GM19455 (cell line): ENCODE data around the gene FMC1.

Source experiments
- ATAC-seq: cut with Tn5 transposase; IDR thresholded peaks from one replicate; pipeline ENCODE4 v1.9.1; 2021; ENCODE audit not compliant: unreplicated experiment

The FMC1 gene

DNA sequence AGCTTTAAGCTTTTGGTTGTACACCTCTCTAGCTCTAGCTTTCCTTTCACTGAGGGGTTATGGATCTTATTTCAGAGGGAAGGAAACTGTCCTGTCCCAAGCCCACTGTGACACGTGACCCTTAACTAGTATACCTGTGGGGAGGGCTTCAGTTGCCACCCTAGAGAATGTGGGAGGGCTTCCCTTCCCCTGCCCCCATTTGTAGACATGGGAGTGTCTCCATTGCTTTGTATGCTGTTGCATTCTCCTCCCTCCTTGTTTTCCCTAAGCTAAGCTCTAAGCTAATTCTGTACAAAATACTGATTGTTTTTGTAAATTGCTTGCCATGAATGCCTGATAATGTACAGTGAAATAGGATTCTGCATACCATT is 29.8 kb downstream of the FMC1 start:
- ATAC-seq, result no peak

DNA sequence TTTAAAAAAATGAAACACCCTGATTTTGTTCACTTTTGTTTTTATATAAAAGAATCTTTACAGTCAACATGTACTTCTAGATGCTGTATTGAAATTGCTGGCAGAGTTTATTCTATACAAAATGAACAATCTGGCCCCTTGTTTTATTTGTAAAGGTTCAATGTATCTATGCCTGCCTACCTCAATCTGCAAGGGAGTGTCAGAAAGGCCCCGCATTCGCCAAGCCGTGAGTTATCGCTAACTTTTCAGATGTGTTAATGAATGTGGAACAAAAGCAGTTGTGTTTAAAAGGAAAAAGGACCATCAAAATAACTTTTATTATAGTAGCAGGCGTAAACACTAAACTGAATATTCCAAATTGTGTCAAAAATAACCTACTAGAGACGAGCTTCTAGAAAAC is 33.1 kb downstream of the FMC1 start:
- no peak for ATAC-seq

DNA sequence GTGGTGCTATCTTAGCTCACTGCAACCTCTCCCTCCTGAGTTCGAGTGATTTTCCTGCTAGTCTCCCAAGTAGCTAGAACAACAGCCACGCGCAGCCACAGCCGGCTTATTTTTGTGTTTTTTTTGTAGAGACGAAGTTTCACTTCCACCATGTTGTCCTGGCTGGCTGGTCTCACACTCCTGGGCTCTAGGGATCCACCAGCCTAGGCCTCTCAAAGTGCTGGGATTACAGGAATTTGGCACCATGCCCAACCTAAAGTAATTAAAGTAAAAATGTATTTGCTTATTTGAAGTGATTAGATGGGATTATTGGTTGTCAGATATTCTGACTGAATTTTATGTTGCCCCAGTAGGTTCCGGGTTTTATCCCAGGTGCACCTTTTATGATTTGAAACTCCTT is 41.3 kb downstream of the FMC1 start:
- ATAC-seq, result no peak

DNA sequence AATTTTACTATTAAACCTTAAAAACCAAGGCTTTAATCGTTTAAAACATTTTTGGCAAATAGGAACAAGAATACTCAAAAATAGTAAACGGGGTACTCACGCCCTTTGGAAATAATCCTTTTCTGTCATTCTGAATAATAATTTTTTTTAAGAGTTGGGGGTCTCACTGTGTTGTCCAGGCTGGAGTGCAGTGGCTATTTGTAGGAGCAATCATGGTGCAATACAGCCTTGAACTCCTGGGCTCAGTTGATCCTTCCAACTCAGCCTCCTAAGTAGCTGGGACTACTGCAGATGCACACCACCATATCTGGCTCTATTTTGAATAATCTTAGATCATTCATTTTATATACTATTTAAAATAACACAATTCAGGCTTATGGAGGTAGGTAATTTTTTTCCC is 43.5 kb downstream of the FMC1 start:
- no peak for ATAC-seq

DNA sequence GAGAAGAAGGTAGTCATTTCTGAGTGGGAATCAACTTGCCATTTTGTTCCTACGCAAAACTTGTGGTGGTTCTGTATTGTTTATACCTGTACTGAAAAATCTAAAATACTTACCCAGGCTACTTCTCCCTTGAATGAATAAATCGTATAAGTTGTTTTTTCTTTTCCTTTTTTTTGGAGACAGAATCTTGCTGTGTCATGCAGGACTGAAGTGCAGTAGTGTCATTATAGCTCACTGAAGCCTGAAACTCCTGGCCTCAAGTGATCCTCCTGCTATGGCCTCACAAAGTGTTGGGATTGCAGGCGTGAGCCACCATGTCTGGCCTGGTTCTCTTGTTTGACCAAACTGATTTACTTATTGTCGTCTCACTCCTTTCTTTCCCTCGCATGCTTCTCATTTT is 46.5 kb downstream of the FMC1 start:
- ATAC-seq, result no peak

DNA sequence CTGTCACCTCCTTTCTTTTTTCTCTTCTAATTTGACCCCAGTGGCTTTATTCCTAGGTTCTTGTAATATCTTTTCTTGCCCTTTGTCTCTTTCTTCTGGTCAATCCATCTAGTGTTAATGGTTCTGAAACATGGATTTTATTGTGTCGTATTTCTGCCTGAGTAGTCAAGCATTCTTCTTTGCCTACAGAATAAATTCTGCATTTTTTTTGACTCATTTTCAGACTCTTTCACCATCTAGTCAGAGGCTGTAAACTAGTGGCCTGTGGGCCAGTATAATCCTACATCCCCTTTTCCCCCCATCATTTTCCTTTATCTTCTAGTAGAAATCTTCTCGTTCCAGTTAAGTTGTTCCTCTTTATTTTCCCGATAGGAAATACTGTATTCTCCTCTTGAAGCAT is 48.0 kb downstream of the FMC1 start:
- no peak for ATAC-seq

DNA sequence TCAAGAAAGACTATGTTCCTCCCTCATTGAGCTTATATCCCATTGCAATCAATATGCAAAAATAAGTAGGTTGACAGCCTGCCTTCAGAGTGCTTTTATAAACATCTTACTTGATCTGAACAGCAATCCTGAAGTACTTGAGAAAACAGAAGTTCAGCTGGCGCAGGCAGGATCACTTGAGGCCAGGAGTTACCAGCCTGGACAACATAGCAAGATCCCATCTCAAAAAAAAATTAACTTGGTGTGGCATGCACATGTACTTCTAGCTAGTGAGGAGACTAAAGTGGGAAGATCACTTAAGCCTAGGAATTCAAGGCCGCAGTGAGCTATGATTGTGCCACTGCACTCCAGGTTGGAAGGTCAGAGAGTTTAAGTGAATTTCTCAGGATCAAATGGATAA is 48.6 kb downstream of the FMC1 start:
- ATAC-seq, result no peak

DNA sequence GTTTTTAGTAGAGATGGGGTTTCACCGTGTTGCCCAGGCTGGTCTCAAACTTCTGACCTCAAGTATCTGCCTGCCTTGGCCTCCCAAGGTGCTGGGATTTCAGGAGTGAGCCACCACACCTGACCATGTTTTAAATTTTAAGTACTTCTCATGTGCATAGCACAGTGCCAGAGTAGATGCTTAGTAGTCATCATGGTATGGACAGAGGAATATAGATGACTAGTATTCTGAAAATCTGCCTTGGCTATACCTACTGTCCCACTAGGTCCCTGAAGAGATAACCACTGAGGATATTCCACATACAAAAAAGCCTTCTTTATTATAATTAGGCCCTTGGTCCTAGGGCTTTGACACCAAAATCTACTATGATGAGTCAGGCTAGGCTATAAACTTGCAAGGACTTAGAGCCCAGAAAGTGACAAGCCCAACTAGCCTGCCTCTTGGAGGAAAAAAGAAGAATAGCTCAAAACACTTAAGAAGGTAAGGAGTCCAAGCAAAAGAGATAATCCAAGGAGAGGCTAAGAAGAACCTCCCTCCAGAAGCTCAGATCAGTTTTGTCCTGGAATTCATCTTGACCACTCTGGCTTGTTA is 52.6 kb downstream of the FMC1 start:
- no peak for ATAC-seq

DNA sequence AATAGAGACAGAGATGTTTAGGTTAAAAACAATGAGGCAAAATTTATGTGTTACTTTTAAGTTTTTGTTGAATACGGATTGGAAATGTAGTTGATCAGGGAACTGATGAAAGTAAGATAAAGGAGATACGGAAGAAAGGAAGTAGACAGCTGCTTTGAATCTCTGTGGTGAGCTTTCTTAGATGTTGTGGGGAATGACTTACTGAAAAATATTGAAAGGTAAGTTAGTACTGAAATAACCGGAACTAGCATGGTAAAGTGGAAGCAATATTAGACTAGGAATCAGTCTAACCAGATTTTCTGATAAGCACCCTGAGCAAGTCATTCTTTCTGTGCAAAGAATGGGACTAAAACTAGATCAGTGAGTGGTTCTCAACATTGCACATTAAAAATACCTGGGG is 53.4 kb downstream of the FMC1 start:
- ATAC-seq, result no peak
